GM23248 (cell line): ENCODE results near the gene NAALADL2. TPM values are rescaled to one million over a fixed set of nuclear protein-coding genes. Genes with fewer than 3 reads are reported as not detected.
A peak's percentile ranks its signal among the peaks of the same experiment; 100 is the strongest.

ENCODE experiments used
- DNase-seq: peaks from one replicate; pipeline ENCODE4 v3.0.0-alpha.2; 2015
- H2AFZ ChIP-seq: fragments of 200-600 bp; sonication (generic); 2 replicates; pipeline ENCODE4 v1.6.1; 2016; ENCODE audit warnings: antibody characterized with exemption
- H3F3A ChIP-seq: fragments of 200-600 bp; sonication (generic); 2 replicates; pipeline ENCODE4 v1.6.1; 2016; ENCODE audit warnings: mild to moderate bottlenecking, antibody characterized with exemption, mixed run types; ENCODE audit not compliant: insufficient read depth
- H3K27ac ChIP-seq: fragments of 200-600 bp; sonication (generic); 2 replicates; pipeline ENCODE4 v1.5.1; 2016; ENCODE audit warnings: mild to moderate bottlenecking
- H3K27me3 ChIP-seq: fragments of 200-600 bp; sonication (generic); replicated peaks from 2 replicates; pipeline ENCODE4 v1.6.1; 2016; ENCODE audit warnings: mild to moderate bottlenecking; ENCODE audit not compliant: insufficient read depth
- H3K36me3 ChIP-seq: fragments of 200-600 bp; sonication (generic); 2 replicates; pipeline ENCODE4 v1.6.1; 2016; ENCODE audit warnings: low read depth, mild to moderate bottlenecking
- H3K4me1 ChIP-seq: fragments of 200-600 bp; sonication (generic); 2 replicates; pipeline ENCODE4 v1.6.1; 2016; ENCODE audit warnings: mild to moderate bottlenecking; ENCODE audit not compliant: insufficient read depth
- H3K4me2 ChIP-seq: fragments of 200-600 bp; sonication (generic); one replicate; pipeline ENCODE4 v1.6.1; 2016; ENCODE audit warnings: mild to moderate bottlenecking; ENCODE audit not compliant: unreplicated experiment
- H3K4me3 ChIP-seq: fragments of 200-600 bp; sonication (generic); 2 replicates; pipeline ENCODE4 v1.5.1; 2016; ENCODE audit warnings: mild to moderate bottlenecking
- H3K79me2 ChIP-seq: fragments of 200-600 bp; sonication (generic); 2 replicates; pipeline ENCODE4 v1.6.1; 2016; ENCODE audit warnings: mild to moderate bottlenecking; ENCODE audit not compliant: insufficient read depth
- H3K9ac ChIP-seq: fragments of 200-600 bp; sonication (generic); 2 replicates; pipeline ENCODE4 v1.6.1; 2016; ENCODE audit warnings: mild to moderate bottlenecking
- H3K9me2 ChIP-seq: fragments of 200-600 bp; sonication (generic); 2 replicates; pipeline ENCODE4 v1.6.1; 2016; ENCODE audit warnings: mixed run types, mild to moderate bottlenecking, moderate library complexity; ENCODE audit not compliant: insufficient read depth
- H3K9me3 ChIP-seq: fragments of 200-600 bp; sonication (generic); one replicate; pipeline ENCODE4 v1.6.1; 2017; ENCODE audit warnings: low read depth
- H4K20me1 ChIP-seq: fragments of 200-600 bp; sonication (generic); 2 replicates; pipeline ENCODE4 v1.6.0; 2016; ENCODE audit not compliant: insufficient read depth
- EZH2 ChIP-seq: fragments of 200-600 bp; sonication (generic); IDR thresholded peaks from 2 replicates; pipeline ENCODE4 v1.6.1; 2018; ENCODE audit warnings: antibody characterized with exemption, mild to moderate bottlenecking; ENCODE audit not compliant: insufficient read depth, poor library complexity, severe bottlenecking
- EZH2phosphoT487 ChIP-seq: fragments of 200-600 bp; sonication (generic); IDR thresholded peaks from 2 replicates; pipeline ENCODE4 v1.6.1; 2018; ENCODE audit warnings: antibody characterized with exemption, moderate library complexity, mild to moderate bottlenecking, low read depth; ENCODE audit not compliant: insufficient read depth
- WGBS, 2 experiments: methylation state at CpG; one replicate each; pipeline ENCODE4 v1.1.6; 2015 to 2017; ENCODE audit warnings: low lambda C conversion rate in 2 of 2, low coverage in 1 of 2; ENCODE audit errors: missing lambda C conversion rate in 2 of 2; 5-methylcytosine and 5-hydroxymethylcytosine counted together
- in situ Hi-C: fragments of 300-500 bp; cut with MboI; formaldehyde crosslinking; loops from 2 replicates; pipeline ENCODE4 v1.15.0; 2020
- polyA plus RNA-seq: library from polyadenylated mRNA; unstranded; fragments of >200 nt; fragmentation: Nextera tagmentation; extraction: Ambion mirVana; gene quantifications from 2 replicates; pipeline ENCODE4 v1.2.1, GENCODE V29; 2016
- total RNA-seq: library from RNA; depleted of rRNA; stranded (reverse); fragments of >200 nt; shearing (Covaris generic); gene quantifications from 2 replicates; pipeline ENCODE4 v1.2.3, GENCODE V29; 2014

NAALADL2 gene
- total and polyA plus RNA-seq, 2 experiments from 2014 or later: 20.5 to 81.0 TPM

- no peak overlapping the region for H3K27ac ChIP-seq
Observed at GRCh38 chr3:175399156-175399840, 540.2 kb downstream of the NAALADL2 start.

GRCh38 chr3:175404027-175404426, 544.9 kb downstream of the NAALADL2 start:
- Histone ChIP-seq H3K4me1 (peaks cover 16% of the 10 kb centered on the region), H3K27me3 (no peaks in the 10 kb centered on the region), H3K9me3 (no peaks in the 10 kb centered on the region), H3K9me2 (no peaks in the 10 kb centered on the region; the same call in 1 of the 2 replicates), H4K20me1 (no peaks in the 10 kb centered on the region), H3K9ac (no peak overlapping the region), H3K4me3 (no peak overlapping the region), H3K79me2 (no peaks in the 10 kb centered on the region), H3K27ac (no peak overlapping the region), H2AFZ (no peak overlapping the region), H3K36me3 (no peaks in the 10 kb centered on the region), H3F3A (peaks cover 10% of the 10 kb centered on the region; the same call in 1 of the 2 replicates), H3K4me2 (no peak overlapping the region)
- in situ Hi-C loops: no loop called here
- DNase-seq: peak; percentile 27
- 69 to 76% methylated on average over 1 of the region's 1 CpG for WGBS, 2 experiments
- no peak for TF ChIP-seq EZH2phosphoT487
- TF ChIP-seq EZH2: no peak

More at GRCh38 chr3:175399156-175399840, 540.2 kb downstream of the NAALADL2 start:
- 93% methylated on average over 5 of the region's 5 CpGs for WGBS, 2 experiments
- Histone ChIP-seq H2AFZ (no peak overlapping the region), H3K9me2 (no peaks in the 10 kb centered on the region; the same call in 1 of the 2 replicates), H3K4me2 (peak overlapping the region; percentile 20), H3K9ac (no peak overlapping the region), H3F3A (peaks cover 23% of the 10 kb centered on the region), H3K4me3 (no peak overlapping the region), H3K9me3 (no peaks in the 10 kb centered on the region), H3K4me1 (peaks cover 16% of the 10 kb centered on the region), H4K20me1 (no peaks in the 10 kb centered on the region), H3K36me3 (no peaks in the 10 kb centered on the region), H3K27me3 (no peaks in the 10 kb centered on the region), H3K79me2 (no peaks in the 10 kb centered on the region)
- no peak for DNase-seq
- TF ChIP-seq EZH2phosphoT487 (no peak), EZH2 (no peak)
- in situ Hi-C loops: no loop called here

- H3K9ac ChIP-seq: no peak overlapping the region
- no peak for DNase-seq
- no peaks in the 10 kb centered on the region for H3K36me3 ChIP-seq
- no peak overlapping the region for H2AFZ ChIP-seq
- 94 to 100% methylated on average over 1 of the region's 1 CpG for WGBS, 2 experiments
- no peaks in the 10 kb centered on the region; the same call in 1 of the 2 replicates for H3K9me2 ChIP-seq
- no peaks in the 10 kb centered on the region for H3K27me3 ChIP-seq
- in situ Hi-C loops: no loop called here
- no peaks in the 10 kb centered on the region for H3K79me2 ChIP-seq
- no peak overlapping the region for H3K4me3 ChIP-seq
- peaks cover 4% of the 10 kb centered on the region; the same call in 1 of the 2 replicates for H3F3A ChIP-seq
- no peaks in the 10 kb centered on the region for H3K9me3 ChIP-seq
- H4K20me1 ChIP-seq: no peaks in the 10 kb centered on the region
- no peak for TF ChIP-seq EZH2phosphoT487
- no peak for TF ChIP-seq EZH2
- peaks cover 15% of the 10 kb centered on the region for H3K4me1 ChIP-seq
- no peak overlapping the region for H3K27ac ChIP-seq
- no peak overlapping the region for H3K4me2 ChIP-seq
Observed at GRCh38 chr3:175404621-175405020, 545.5 kb downstream of the NAALADL2 start.

- WGBS, 2 experiments: 2 to 14% methylated on average over 1 of the region's 1 CpG
- Histone ChIP-seq H3K4me3 (no peak overlapping the region), H3K36me3 (no peaks in the 10 kb centered on the region), H2AFZ (peak overlapping the region; percentile 11; the same call in 1 of the 2 replicates), H3F3A (peaks cover 23% of the 10 kb centered on the region; the same call in 1 of the 2 replicates), H3K79me2 (no peaks in the 10 kb centered on the region), H3K9me3 (no peaks in the 10 kb centered on the region), H3K9me2 (no peaks in the 10 kb centered on the region), H3K27ac (peak overlapping the region; percentile 6; the same call in 1 of the 2 replicates), H4K20me1 (no peaks in the 10 kb centered on the region), H3K4me1 (peaks cover 34% of the 10 kb centered on the region), H3K9ac (no peak overlapping the region), H3K27me3 (no peaks in the 10 kb centered on the region), H3K4me2 (peak overlapping the region; percentile 6)
- DNase-seq: peak; percentile 55
- in situ Hi-C loops: no loop called here
- no peak for TF ChIP-seq EZH2phosphoT487
- no peak for TF ChIP-seq EZH2
Observed at GRCh38 chr3:175410251-175410650, 551.1 kb downstream of the NAALADL2 start.

- peaks cover 34% of the 10 kb centered on the region for H3K4me1 ChIP-seq
- in situ Hi-C loops: no loop called here
- H2AFZ ChIP-seq: no peak overlapping the region
- no peaks in the 10 kb centered on the region for H3K9me3 ChIP-seq
- H3K27ac ChIP-seq: no peak overlapping the region
- H3K4me3 ChIP-seq: no peak overlapping the region
- H4K20me1 ChIP-seq: no peaks in the 10 kb centered on the region
- no peak for TF ChIP-seq EZH2phosphoT487
- TF ChIP-seq EZH2: no peak
- H3K79me2 ChIP-seq: no peaks in the 10 kb centered on the region
- no peaks in the 10 kb centered on the region for H3K27me3 ChIP-seq
- peak overlapping the region; percentile 8 for H3K4me2 ChIP-seq
- H3K36me3 ChIP-seq: no peaks in the 10 kb centered on the region
- 76 to 80% methylated on average over 4 of the region's 4 CpGs for WGBS, 2 experiments
- H3F3A ChIP-seq: peaks cover 23% of the 10 kb centered on the region; the same call in 1 of the 2 replicates
- DNase-seq: peak; percentile 33
- no peak overlapping the region for H3K9ac ChIP-seq
- H3K9me2 ChIP-seq: no peaks in the 10 kb centered on the region
Observed at GRCh38 chr3:175411405-175411804, 552.3 kb downstream of the NAALADL2 start.
